Esophagus (tissue), 2 donors: ENCODE measurements around the gene NFE2. TPM values are rescaled to one million over a fixed set of nuclear protein-coding genes. Genes with fewer than 3 reads are reported as not detected.
"Not testable (repeated sequence)": the region's sequence is repeated elsewhere in the genome, so short reads cannot be mapped to it uniquely, and the experiment has no call there.

ENCODE experiments used
- H3K27ac ChIP-seq, 2 donors: one replicate each; pipeline ENCODE4 v1.5.1; 2013; ENCODE audit warnings: low read depth in 2 of 2, mild to moderate bottlenecking in 2 of 2, inconsistent platforms in 1 of 2, low read length in 1 of 2, moderate library complexity in 1 of 2
- H3K27me3 ChIP-seq, 2 donors: one replicate each; pipeline ENCODE4 v1.6.1; 2013; ENCODE audit warnings: low read length in 2 of 2, control low read depth in 1 of 2, mild to moderate bottlenecking in 1 of 2; ENCODE audit not compliant: insufficient read depth in 2 of 2, control insufficient read depth in 1 of 2
- H3K36me3 ChIP-seq, 2 donors: one replicate each; pipeline ENCODE4 v1.6.1; 2013; ENCODE audit warnings: low read length in 1 of 2; ENCODE audit not compliant: control insufficient read depth in 2 of 2, insufficient read depth in 2 of 2
- H3K4me1 ChIP-seq, 2 donors: one replicate each; pipeline ENCODE4 v1.6.1; 2013; ENCODE audit warnings: low read length in 1 of 2; ENCODE audit not compliant: control insufficient read depth in 2 of 2, insufficient read depth in 2 of 2
- H3K4me3 ChIP-seq, 2 donors: one replicate each; pipeline ENCODE4 v1.5.1; 2013; ENCODE audit warnings: low read length in 2 of 2, mild to moderate bottlenecking in 2 of 2, low read depth in 1 of 2, moderate library complexity in 1 of 2
- H3K9me3 ChIP-seq, 2 donors: one replicate each; pipeline ENCODE4 v1.6.1; 2013; ENCODE audit warnings: mild to moderate bottlenecking in 2 of 2, low read depth in 1 of 2, low read length in 1 of 2, moderate library complexity in 1 of 2; ENCODE audit not compliant: control insufficient read depth in 2 of 2, insufficient read depth in 1 of 2
- WGBS, 2 donors: extraction: QIAGEN DNeasy Blood & Tissue Kit; methylation state at CpG; one replicate each; pipeline ENCODE4 v1.1.7; 2013; 5-methylcytosine and 5-hydroxymethylcytosine counted together
- polyA plus RNA-seq, 2 donors: library from polyadenylated mRNA; stranded (reverse); fragments of 200-250 nt; gene quantifications; one replicate each; pipeline ENCODE4 v1.2.3, GENCODE V29; 2013
- donor health status: healthy with polysubstance abuse.
- donor health status: Bipolar disorder and iron deficiency.

Gene NFE2
- polyA plus RNA-seq, 2 donors: 0.08 to 0.09 TPM

GRCh38 chr12:54333420-54334034, 32.7 kb upstream of the NFE2 start:
- 93 to 94% methylated on average over 4 of the region's 4 CpGs for WGBS, 2 donors
- Histone ChIP-seq H3K27me3 (no peaks in the 10 kb centered on the region), H3K27ac (no peak overlapping the region), H3K36me3 (peaks cover 0 to 2% of the 10 kb centered on the region in 2 donors), H3K4me1 (no peaks in the 10 kb centered on the region), H3K9me3 (no peaks in the 10 kb centered on the region), H3K4me3 (no peak overlapping the region)

GRCh38 chr12:54331461-54331860, 30.6 kb upstream of the NFE2 start:
- H3K4me3 ChIP-seq: no peak overlapping the region
- no peaks in the 10 kb centered on the region for H3K27me3 ChIP-seq
- no peak overlapping the region for H3K27ac ChIP-seq
- no peaks in the 10 kb centered on the region for H3K4me1 ChIP-seq
- peaks cover 0 to 2% of the 10 kb centered on the region in 2 donors for H3K36me3 ChIP-seq
- H3K9me3 ChIP-seq: no peaks in the 10 kb centered on the region
- WGBS, 2 donors: 86 to 87% methylated on average over 5 of the region's 5 CpGs

- Histone ChIP-seq H3K4me3 (no peak overlapping the region), H3K36me3 (peaks cover 0 to 2% of the 10 kb centered on the region in 2 donors), H3K9me3 (no peaks in the 10 kb centered on the region), H3K27ac (no peak overlapping the region), H3K27me3 (no peaks in the 10 kb centered on the region), H3K4me1 (no peaks in the 10 kb centered on the region)
- 79% methylated on average over 3 of the region's 3 CpGs for WGBS, 2 donors
These were observed 29.6 kb upstream of the NFE2 start for GRCh38 chr12:54330442-54330841.

- H3K36me3 ChIP-seq: peaks cover 0 to 2% of the 10 kb centered on the region in 2 donors
- H3K27me3 ChIP-seq: no peaks in the 10 kb centered on the region
- H3K4me3 ChIP-seq: no peak overlapping the region
- no peaks in the 10 kb centered on the region for H3K9me3 ChIP-seq
- peak overlapping the region in 1 of 2 donors; percentile 6 for H3K27ac ChIP-seq
- H3K4me1 ChIP-seq: no peaks in the 10 kb centered on the region
- 69 to 80% methylated on average over 5 of the region's 5 CpGs for WGBS, 2 donors
These were observed 28.9 kb upstream of the NFE2 start for GRCh38 chr12:54329759-54330158.

GRCh38 chr12:54328595-54329337, 28.0 kb upstream of the NFE2 start:
- Histone ChIP-seq H3K27ac (no peak overlapping the region), H3K9me3 (no peaks in the 10 kb centered on the region), H3K27me3 (no peaks in the 10 kb centered on the region), H3K36me3 (peaks cover 0 to 2% of the 10 kb centered on the region in 2 donors), H3K4me1 (no peaks in the 10 kb centered on the region), H3K4me3 (no peak overlapping the region)
- WGBS, 2 donors: 70 to 77% methylated on average over 6 of the region's 6 CpGs

- 44 to 48% methylated on average over 22 of the region's 22 CpGs for WGBS, 2 donors
- H3K9me3 ChIP-seq, H3K27me3 ChIP-seq, H3K36me3 ChIP-seq, H3K4me1 ChIP-seq: not testable (repeated sequence)
- peak overlapping the region; percentile 85 to 96 for H3K27ac ChIP-seq
- peak overlapping the region; percentile 78 to 91 for H3K4me3 ChIP-seq
These were observed 24.8 kb upstream of the NFE2 start for GRCh38 chr12:54325442-54326109.

- H3K4me3 ChIP-seq: peak within 1 kb of the TSS; percentile 78 to 91
- H3K9me3 ChIP-seq: no peaks in the 10 kb centered on the region
- H3K27me3 ChIP-seq: no peaks in the 10 kb centered on the region
- WGBS, 2 donors: 1% methylated on average over 34 of the region's 34 CpGs
- peak within 1 kb of the TSS; percentile 85 to 96 for H3K27ac ChIP-seq
- no peaks in the 10 kb centered on the region for H3K4me1 ChIP-seq
- peaks cover 0 to under 1% of the 10 kb centered on the region in 2 donors for H3K36me3 ChIP-seq
These were observed 24.0 kb upstream of the NFE2 start, which contains the start of gene COPZ1 for GRCh38 chr12:54324617-54325441. Gene COPZ1 (plus strand): TSS chr12:54325131. CDS start chr12:54325164, 33 bp downstream.

GRCh38 chr12:54321363-54321762, 20.5 kb upstream of the NFE2 start:
- no peaks in the 10 kb centered on the region for H3K36me3 ChIP-seq
- H3K27me3 ChIP-seq: no peaks in the 10 kb centered on the region
- WGBS, 2 donors: 91 to 92% methylated on average over 5 of the region's 5 CpGs

GRCh38 chr12:54312309-54312708, 11.5 kb upstream of the NFE2 start:
- WGBS, 2 donors: 80 to 94% methylated on average over 7 of the region's 7 CpGs

More at GRCh38 chr12:54321363-54321762, 20.5 kb upstream of the NFE2 start:
- no peaks in the 10 kb centered on the region for H3K4me1 ChIP-seq
- H3K27ac ChIP-seq: no peak overlapping the region
- H3K4me3 ChIP-seq: no peak overlapping the region
- H3K9me3 ChIP-seq: no peaks in the 10 kb centered on the region

More at GRCh38 chr12:54312309-54312708, 11.5 kb upstream of the NFE2 start:
- H3K4me3 ChIP-seq, H3K4me1 ChIP-seq, H3K36me3 ChIP-seq, H3K27ac ChIP-seq, H3K27me3 ChIP-seq, H3K9me3 ChIP-seq: not testable (repeated sequence)
